ENCODE data around the gene CD52.

GRCh38 chr1:26296340-26297056, 21.3 kb upstream of the CD52 start:
- TF ChIP-seq TAF1 (IDR thresholded peaks at IDR 0.05; ENCODE audit: low read depth, low read length): no peak
- TF ChIP-seq POLR2AphosphoS5 (IDR thresholded peaks at IDR 0.05; ENCODE audit: low read depth, low read length): no peak
- TF ChIP-seq POLR2A (IDR thresholded peaks at IDR 0.05; ENCODE audit: low read depth, low read length): no peak
